Transverse colon (tissue), 4 donors: ENCODE measurements around the gene CLEC6A. TPM values are rescaled to one million over a fixed set of nuclear protein-coding genes. Genes with fewer than 3 reads are reported as not detected.
"Not testable (repeated sequence)": the region's sequence is repeated elsewhere in the genome, so short reads cannot be mapped to it uniquely, and the experiment has no call there.

Experiments used
- DNase-seq: peaks from one replicate; pipeline ENCODE4 v3.0.0-alpha.2; 2019
- H3K27ac ChIP-seq, 4 donors: fragments of 200-600 bp; sonication (generic); 2 replicates each; pipeline ENCODE4 v1.5.1; 2016 to 2018; ENCODE audit warnings: inconsistent platforms in 4 of 4
- H3K27me3 ChIP-seq: fragments of 200-600 bp; sonication (generic); 2 replicates; pipeline ENCODE4 v1.5.1; 2017; ENCODE audit warnings: inconsistent platforms
- H3K36me3 ChIP-seq, 4 donors: fragments of 200-600 bp; sonication (generic); 2 replicates each; pipeline ENCODE4 v1.5.1; 2017 to 2019; ENCODE audit warnings: inconsistent platforms in 4 of 4
- H3K4me1 ChIP-seq, 4 donors: fragments of 200-600 bp; sonication (generic); 2 replicates each; pipeline ENCODE4 v1.5.1; 2017 to 2020; ENCODE audit warnings: inconsistent platforms in 4 of 4
- H3K4me3 ChIP-seq, 4 donors: fragments of 200-600 bp; sonication (generic); 1 replicate in 1 of 4; 2 replicates in 3 of 4; pipeline versions ENCODE4 v1.5.1 to v1.6.1; 2017 to 2019; ENCODE audit warnings: inconsistent platforms in 4 of 4
- H3K9me3 ChIP-seq, 2 donors: fragments of 200-600 bp; sonication (generic); 2 replicates each; pipeline ENCODE4 v1.5.1; 2017 to 2019; ENCODE audit warnings: inconsistent platforms in 2 of 2
- EP300 ChIP-seq: sonication (generic); formaldehyde crosslinking; IDR thresholded peaks from one replicate; pipeline ENCODE4 v1.6.1; 2017; ENCODE audit warnings: antibody characterized with exemption, low read depth
- POLR2A ChIP-seq: fragments of 450-650 bp; IDR thresholded peaks from one replicate; pipeline ENCODE4 v1.6.1; 2016; ENCODE audit warnings: antibody characterized with exemption, mild to moderate bottlenecking, moderate library complexity
- POLR2AphosphoS5 ChIP-seq, 3 donors: sonication (generic); formaldehyde crosslinking; IDR thresholded peaks; one replicate each; pipeline ENCODE4 v1.6.1; 2016; ENCODE audit warnings: antibody characterized with exemption in 3 of 3
- WGBS, 2 donors: methylation state at CpG; one replicate each; pipeline ENCODE4 v1.1.5; 2018; ENCODE audit warnings: low coverage in 1 of 2; 5-methylcytosine and 5-hydroxymethylcytosine counted together
- in situ Hi-C, 4 donors: fragments of 200-750 bp; cut with MboI; loops; one replicate each; pipeline versions ENCODE4 v1.15.0 to v1.15.1; 2017; ENCODE audit warnings: low sequenced_read_pairs in 3 of 4, low pct_ligation_motif_present in 1 of 4, low pct_unique_long_range_greater_than_20kb in 1 of 4
- intact Hi-C: fragments of 100-400 bp; cut with DNase I; formaldehyde crosslinking; loops from one replicate; pipeline ENCODE4 v1.15.1; 2023; ENCODE audit warnings: low total_unique reads
- total RNA-seq, 4 donors: library from RNA; depleted of rRNA; stranded (reverse); fragments of >200 nt; gene quantifications; one replicate each; pipeline ENCODE4 v1.1.0, GENCODE V29; 2016
- TF ChIP-seq, protein P1 (sequence below), 5 experiments: fragments of 200-600 bp in 3 of 5; fragments of 450-650 bp in 2 of 5; sonication (generic) in 3 of 5; IDR thresholded peaks; 1 replicate in 2 of 5; 2 replicates in 3 of 5; pipeline ENCODE4 v1.5.1; 2016 to 2017; ENCODE audit warnings: antibody characterized with exemption in 5 of 5, inconsistent platforms in 3 of 5, mild to moderate bottlenecking in 2 of 5, moderate library complexity in 1 of 5

The CLEC6A gene
- total RNA-seq: not detected

DNA sequence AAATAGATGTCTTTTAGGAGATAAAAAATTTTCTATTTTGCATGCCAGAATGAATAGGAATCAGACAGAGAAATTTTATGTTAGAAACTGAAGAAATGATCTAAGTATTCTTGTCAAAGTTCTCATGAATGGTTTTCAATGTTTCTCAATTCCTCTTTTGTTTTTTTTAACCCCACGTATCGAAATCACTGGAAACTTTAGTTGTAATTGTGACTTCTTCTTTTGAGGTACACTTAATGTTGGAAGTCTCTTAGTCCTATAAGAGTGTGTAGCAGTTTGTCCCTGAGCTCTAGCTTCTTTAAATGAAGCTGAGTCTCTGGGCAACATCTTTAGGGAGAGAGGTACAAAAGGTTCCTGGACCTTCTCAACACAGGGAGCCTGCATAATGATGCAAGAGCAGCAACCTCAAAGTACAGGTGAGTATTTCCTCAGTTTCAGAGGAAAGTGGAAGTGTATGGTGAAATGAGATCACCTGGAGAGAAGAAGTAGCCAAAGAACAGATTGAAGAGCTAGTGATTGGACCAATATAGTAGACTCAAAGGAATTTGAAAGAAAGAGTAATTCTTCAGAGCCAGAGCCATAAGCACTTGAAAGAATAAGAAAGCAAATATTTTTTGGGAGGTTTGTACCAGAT, at the start of gene CLEC6A:
Gene CLEC6A (plus strand): TSS at position 236 of the 634 bp plus-strand sequence. CDS start 150 bp downstream, at position 386.
- Histone ChIP-seq H3K4me1 (no peaks in the 10 kb centered on the region), H3K9me3 (no peaks in the 10 kb centered on the region), H3K36me3 (no peaks in the 10 kb centered on the region), H3K4me3 (no peak within 1 kb of the TSS), H3K27ac (no peak within 1 kb of the TSS), H3K27me3 (peaks cover 4% of the 10 kb centered on the region)
- DNase-seq: no peak
- no peak for TF ChIP-seq POLR2AphosphoS5 (IDR thresholded peaks at IDR 0.05)
- in situ Hi-C loops: no loop called here
- intact Hi-C loops: no loop called here
- 73 to 82% methylated on average over 2 of the region's 2 CpGs for WGBS, 2 donors

DNA sequence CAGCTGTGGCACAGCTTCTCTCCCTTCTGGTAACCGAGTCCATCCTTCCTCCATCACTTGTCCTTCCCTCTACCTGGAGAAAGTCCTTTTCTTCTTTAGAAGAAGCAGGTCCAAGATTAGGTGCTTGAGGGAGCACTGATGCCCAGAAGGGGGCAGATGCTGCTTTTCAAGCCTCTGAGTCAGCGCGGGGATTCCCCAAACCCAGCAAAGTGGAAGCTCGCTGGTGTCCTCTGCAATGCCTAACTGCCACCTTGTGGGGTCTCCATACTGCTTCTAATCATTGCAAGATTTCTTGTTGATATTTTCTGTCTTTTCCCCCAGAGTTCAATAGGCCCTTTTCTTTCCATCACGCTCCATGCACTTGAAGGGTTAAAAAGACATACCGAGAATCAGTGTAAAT, 36.2 kb upstream of the CLEC6A start:
- H3K27ac ChIP-seq, in situ Hi-C loops, H3K27me3 ChIP-seq, H3K9me3 ChIP-seq, H3K4me1 ChIP-seq, intact Hi-C loops, H3K4me3 ChIP-seq, DNase-seq, H3K36me3 ChIP-seq: not testable (repeated sequence)
- no CpG with 5 or more reads among the region's 6 CpGs for WGBS, 2 donors

DNA sequence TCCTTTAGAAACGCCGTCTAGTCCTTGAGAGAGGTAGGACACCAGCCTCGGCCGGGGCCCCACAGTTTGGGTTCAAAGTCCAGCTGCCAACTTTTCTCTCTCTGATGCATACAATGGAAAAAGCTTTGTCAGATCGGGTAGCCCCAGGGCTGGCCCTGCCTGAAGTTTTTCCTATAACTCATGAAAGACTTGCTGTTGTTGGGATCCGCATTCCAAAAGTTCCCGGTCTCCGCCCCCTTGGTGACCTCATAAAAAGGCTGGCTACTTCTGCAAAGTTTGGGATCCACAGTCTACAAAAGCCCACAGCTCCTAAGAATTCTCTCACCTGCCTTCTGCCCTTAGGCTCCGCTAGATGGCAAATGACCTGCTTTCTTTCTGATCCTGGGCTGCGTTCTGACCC, 35.3 kb upstream of the CLEC6A start:
- intact Hi-C loops (no loop called here), in situ Hi-C loops (no loop called here)
- no peaks in the 10 kb centered on the region for H3K36me3 ChIP-seq
- WGBS, 2 donors: no CpG with 5 or more reads among the region's 10 CpGs
- H3K27ac ChIP-seq: no peak overlapping the region
- H3K27me3 ChIP-seq: no peaks in the 10 kb centered on the region
- no peak overlapping the region for H3K4me3 ChIP-seq
- no peaks in the 10 kb centered on the region for H3K9me3 ChIP-seq
- no peaks in the 10 kb centered on the region for H3K4me1 ChIP-seq
- TF ChIP-seq EP300 (no peak), POLR2AphosphoS5 (IDR thresholded peaks at IDR 0.05) (no peak), POLR2A (no peak)
- TF ChIP-seq, protein P1, sequence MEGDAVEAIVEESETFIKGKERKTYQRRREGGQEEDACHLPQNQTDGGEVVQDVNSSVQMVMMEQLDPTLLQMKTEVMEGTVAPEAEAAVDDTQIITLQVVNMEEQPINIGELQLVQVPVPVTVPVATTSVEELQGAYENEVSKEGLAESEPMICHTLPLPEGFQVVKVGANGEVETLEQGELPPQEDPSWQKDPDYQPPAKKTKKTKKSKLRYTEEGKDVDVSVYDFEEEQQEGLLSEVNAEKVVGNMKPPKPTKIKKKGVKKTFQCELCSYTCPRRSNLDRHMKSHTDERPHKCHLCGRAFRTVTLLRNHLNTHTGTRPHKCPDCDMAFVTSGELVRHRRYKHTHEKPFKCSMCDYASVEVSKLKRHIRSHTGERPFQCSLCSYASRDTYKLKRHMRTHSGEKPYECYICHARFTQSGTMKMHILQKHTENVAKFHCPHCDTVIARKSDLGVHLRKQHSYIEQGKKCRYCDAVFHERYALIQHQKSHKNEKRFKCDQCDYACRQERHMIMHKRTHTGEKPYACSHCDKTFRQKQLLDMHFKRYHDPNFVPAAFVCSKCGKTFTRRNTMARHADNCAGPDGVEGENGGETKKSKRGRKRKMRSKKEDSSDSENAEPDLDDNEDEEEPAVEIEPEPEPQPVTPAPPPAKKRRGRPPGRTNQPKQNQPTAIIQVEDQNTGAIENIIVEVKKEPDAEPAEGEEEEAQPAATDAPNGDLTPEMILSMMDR (IDR thresholded peaks at IDR 0.05): no peak
- DNase-seq: no peak

DNA sequence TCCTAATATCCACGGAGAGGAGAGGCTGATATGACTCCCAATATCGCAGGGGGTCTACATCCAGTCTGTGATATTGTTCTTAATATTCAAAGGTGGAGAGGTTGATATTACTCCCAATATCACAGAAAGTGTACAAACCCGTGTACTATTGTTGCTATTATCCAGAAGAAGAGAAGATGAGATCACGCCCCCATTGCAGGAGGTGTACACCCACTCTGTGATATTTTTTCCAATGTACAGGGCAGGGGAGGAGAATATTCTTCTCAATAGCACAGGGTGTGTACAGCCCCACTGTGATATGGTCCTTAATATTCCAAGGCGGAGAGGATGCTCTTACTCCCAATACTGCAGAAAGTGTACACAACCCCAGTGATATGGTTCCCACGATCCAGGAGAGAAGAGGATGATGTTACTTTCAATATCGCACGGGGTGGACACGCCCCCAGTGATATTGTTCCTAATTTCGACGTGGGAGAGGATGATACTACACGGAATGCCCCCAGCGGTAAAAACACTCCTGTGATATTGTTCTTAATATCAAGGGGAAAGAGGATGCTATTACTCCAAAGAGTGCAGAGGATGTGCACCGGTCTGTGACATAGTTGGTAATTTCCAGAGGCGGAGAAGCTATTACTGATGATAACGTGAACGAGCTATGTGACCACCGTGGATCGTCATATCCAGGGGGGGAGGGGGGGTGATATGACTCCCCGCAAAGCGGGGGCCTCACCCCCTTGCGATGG, 11.1 kb upstream of the CLEC6A start:
- in situ Hi-C loops, intact Hi-C loops, DNase-seq, H3K36me3 ChIP-seq, H3K9me3 ChIP-seq, H3K27ac ChIP-seq, H3K4me3 ChIP-seq, H3K4me1 ChIP-seq, H3K27me3 ChIP-seq: not testable (repeated sequence)
- 44 to 83% methylated on average over 3 to 21 of the region's 22 CpGs for WGBS, 2 donors

DNA sequence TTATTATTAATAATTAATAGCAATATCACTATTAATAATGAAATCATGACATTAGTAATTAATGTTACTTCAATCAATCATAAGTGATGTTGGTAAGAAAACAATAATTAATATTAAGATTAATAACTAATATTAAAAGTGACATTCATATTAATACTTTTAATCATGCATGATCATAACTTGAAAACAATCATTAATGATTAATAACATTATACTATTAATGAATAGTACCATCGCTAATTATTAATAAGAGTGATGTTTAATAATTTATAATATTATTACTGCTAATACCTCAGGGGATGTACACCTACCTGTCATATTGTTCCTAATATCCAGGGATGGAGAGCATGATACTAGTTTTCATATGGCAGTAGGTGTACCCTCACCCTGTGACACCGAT, 10.0 kb upstream of the CLEC6A start:
- WGBS, 2 donors: 96 to 100% methylated on average over 2 of the region's 2 CpGs
- no peak overlapping the region for H3K4me3 ChIP-seq
- intact Hi-C loops: no loop called here
- H3K27me3 ChIP-seq: no peaks in the 10 kb centered on the region
- no peak for TF ChIP-seq POLR2AphosphoS5 (IDR thresholded peaks at IDR 0.05)
- TF ChIP-seq, protein P1 (IDR thresholded peaks at IDR 0.05): no peak
- TF ChIP-seq POLR2A: no peak
- no peak for TF ChIP-seq EP300
- in situ Hi-C loops: no loop called here
- H3K36me3 ChIP-seq: no peaks in the 10 kb centered on the region
- DNase-seq: no peak
- no peak overlapping the region for H3K27ac ChIP-seq
- no peaks in the 10 kb centered on the region for H3K9me3 ChIP-seq
- no peaks in the 10 kb centered on the region for H3K4me1 ChIP-seq
